Measurements from ENCODE around the gene TTC22.

Gene TTC22

GRCh38 chr1:54813485-54814125 is 12.5 kb upstream of the TTC22 start:
- Histone ChIP-seq H3K27me3 (ENCODE audit: control insufficient read depth in 1 of 2, insufficient read depth in 2 of 2, low read length in 2 of 2) (no peaks in the 10 kb centered on the region), H3K4me3 (ENCODE audit: low read depth in 1 of 2, low read length in 2 of 2) (no peak overlapping the region), H3K4me1 (ENCODE audit: insufficient read depth, low read length) (no peaks in the 10 kb centered on the region), H3K9ac (ENCODE audit: low read length) (no peak overlapping the region), H3K36me3 (ENCODE audit: insufficient read depth, low read length) (no peaks in the 10 kb centered on the region), H3K27ac (ENCODE audit: low read depth, low read length) (no peak overlapping the region), H3K9me3 (ENCODE audit: low read length) (no peaks in the 10 kb centered on the region)

GRCh38 chr1:54812801-54813484 is 11.8 kb upstream of the TTC22 start:
- Histone ChIP-seq H3K9me3 (ENCODE audit: low read length) (no peaks in the 10 kb centered on the region), H3K27me3 (ENCODE audit: control insufficient read depth in 1 of 2, insufficient read depth in 2 of 2, low read length in 2 of 2) (no peaks in the 10 kb centered on the region), H3K9ac (ENCODE audit: low read length) (no peak overlapping the region), H3K36me3 (ENCODE audit: insufficient read depth, low read length) (no peaks in the 10 kb centered on the region), H3K4me1 (ENCODE audit: insufficient read depth, low read length) (no peaks in the 10 kb centered on the region), H3K27ac (ENCODE audit: low read depth, low read length) (no peak overlapping the region), H3K4me3 (ENCODE audit: low read depth in 1 of 2, low read length in 2 of 2) (no peak overlapping the region)

DNA sequence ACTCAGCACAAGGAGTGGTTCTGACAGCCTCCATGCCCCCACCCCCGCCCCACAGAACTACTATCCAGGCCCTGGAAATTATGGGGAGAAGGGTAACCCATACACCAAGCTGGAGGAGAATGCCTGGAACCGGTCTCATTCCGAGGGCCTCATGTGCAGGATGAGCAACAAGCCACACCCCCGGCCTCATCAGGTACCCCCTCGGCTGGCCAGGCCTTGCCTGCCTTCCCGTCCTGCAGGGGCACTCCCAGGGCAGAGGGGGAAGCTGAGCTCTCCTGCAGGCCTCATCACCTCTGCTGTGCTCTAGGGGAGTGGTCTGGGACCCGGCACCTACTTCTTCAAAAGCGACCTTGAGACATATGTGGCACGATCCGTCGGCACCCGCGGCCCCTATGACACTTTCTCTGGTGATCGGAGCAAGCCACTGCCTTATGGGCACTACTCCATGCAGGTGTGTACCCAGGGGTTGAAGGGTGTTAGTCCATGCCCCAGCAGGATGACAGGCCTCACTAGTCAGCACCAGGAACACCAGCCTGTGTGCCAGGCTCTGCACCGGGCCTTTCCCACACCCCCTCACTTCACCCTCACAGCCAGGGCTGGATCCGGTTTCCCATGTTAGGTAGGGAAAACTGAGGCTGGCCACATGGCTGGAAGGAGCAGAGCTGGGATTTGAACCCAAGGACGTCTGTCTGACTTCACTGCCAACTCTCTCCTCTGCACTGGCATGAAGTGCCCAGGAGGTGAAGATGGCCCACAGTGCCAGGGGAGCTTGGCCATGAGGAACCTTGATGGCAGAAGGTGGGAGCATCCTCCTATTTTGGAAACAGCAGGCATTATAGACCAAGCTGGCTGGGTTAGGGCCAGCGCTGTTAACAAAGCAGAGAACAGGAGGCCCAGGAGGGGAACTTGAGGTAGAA is 10.9 kb upstream of the TTC22 start:
- Histone ChIP-seq H3K9ac (ENCODE audit: low read length) (no peak overlapping the region), H3K27ac (ENCODE audit: low read depth, low read length) (no peak overlapping the region), H3K4me3 (ENCODE audit: low read depth in 1 of 2, low read length in 2 of 2) (no peak overlapping the region), H3K4me1 (ENCODE audit: insufficient read depth, low read length) (no peaks in the 10 kb centered on the region), H3K9me3 (ENCODE audit: low read length) (no peaks in the 10 kb centered on the region), H3K27me3 (ENCODE audit: control insufficient read depth in 1 of 2, insufficient read depth in 2 of 2, low read length in 2 of 2) (no peaks in the 10 kb centered on the region), H3K36me3 (ENCODE audit: insufficient read depth, low read length) (no peaks in the 10 kb centered on the region)

DNA sequence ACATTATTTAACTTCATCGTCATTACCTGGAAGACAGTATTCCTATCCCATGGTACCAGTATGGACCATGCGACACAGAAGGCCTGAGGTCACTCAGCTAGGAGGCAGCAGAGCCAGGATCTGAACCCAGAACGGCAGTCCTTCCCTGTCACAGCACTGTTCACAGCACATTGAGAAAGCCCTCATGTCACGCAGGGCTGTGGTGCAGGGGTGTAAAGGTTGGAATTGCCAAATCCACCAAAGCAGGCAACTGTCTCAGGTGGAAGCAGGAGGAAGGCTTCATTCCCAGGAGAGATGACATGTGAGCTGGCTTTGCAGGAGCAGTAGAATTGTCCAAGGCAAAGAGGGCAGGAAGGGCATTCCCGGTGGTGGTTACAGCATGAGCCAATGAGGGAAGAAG is 9.9 kb upstream of the TTC22 start:
- Histone ChIP-seq H3K4me3 (ENCODE audit: low read depth in 1 of 2, low read length in 2 of 2) (no peak overlapping the region), H3K4me1 (ENCODE audit: insufficient read depth, low read length) (no peaks in the 10 kb centered on the region), H3K9me3 (ENCODE audit: low read length) (no peaks in the 10 kb centered on the region), H3K9ac (ENCODE audit: low read length) (no peak overlapping the region), H3K36me3 (ENCODE audit: insufficient read depth, low read length) (no peaks in the 10 kb centered on the region), H3K27ac (ENCODE audit: low read depth, low read length) (no peak overlapping the region), H3K27me3 (ENCODE audit: control insufficient read depth in 1 of 2, insufficient read depth in 2 of 2, low read length in 2 of 2) (no peaks in the 10 kb centered on the region)

DNA sequence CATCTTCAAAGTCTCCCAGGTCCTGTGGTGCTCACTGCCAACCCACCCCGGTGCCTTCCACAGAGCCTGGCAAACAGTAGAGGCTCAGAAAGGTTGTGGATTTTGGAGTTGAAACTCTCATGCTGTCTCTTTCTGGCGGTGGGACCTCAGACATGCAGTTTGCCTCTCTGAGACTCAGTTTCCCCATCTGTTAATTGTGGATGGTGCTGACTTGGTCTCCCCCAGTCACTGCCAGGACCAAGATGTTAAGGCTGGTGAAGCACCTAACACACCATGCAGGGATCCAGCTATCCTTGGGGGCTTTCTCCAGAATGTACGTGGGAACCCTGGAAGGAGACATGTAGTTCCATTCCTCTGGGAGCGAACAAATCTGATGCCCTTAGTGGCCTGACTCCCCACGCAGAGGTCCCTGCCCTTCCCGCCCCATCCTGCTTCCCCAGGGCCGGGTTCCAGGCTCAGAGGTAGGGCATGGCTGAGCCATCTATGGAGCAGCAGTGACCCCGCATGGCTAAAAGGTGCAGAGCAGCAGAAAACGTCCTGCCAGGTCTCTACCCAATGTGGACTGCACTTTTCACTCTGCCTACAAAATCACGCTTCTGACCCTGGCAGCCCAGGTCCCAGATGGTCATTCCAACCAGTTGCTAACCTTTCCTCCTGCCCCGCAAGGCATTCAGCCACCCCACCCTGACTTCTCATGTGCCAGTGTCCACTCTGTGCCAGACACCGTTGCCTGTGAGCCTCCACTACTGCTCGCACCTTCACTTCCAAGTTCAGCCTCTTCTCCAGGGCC is 9.2 kb upstream of the TTC22 start:
- Histone ChIP-seq H3K4me3 (ENCODE audit: low read depth in 1 of 2, low read length in 2 of 2) (no peak overlapping the region), H3K4me1 (ENCODE audit: insufficient read depth, low read length) (no peaks in the 10 kb centered on the region), H3K9ac (ENCODE audit: low read length) (no peak overlapping the region), H3K36me3 (ENCODE audit: insufficient read depth, low read length) (no peaks in the 10 kb centered on the region), H3K27me3 (ENCODE audit: control insufficient read depth in 1 of 2, insufficient read depth in 2 of 2, low read length in 2 of 2) (no peaks in the 10 kb centered on the region), H3K9me3 (ENCODE audit: low read length) (no peaks in the 10 kb centered on the region), H3K27ac (ENCODE audit: low read depth, low read length) (no peak overlapping the region)

- Histone ChIP-seq H3K27ac (ENCODE audit: low read depth, low read length) (no peak overlapping the region), H3K27me3 (ENCODE audit: control insufficient read depth in 1 of 2, insufficient read depth in 2 of 2, low read length in 2 of 2) (no peaks in the 10 kb centered on the region), H3K36me3 (ENCODE audit: insufficient read depth, low read length) (no peaks in the 10 kb centered on the region), H3K4me1 (ENCODE audit: insufficient read depth, low read length) (no peaks in the 10 kb centered on the region), H3K4me3 (ENCODE audit: low read depth in 1 of 2, low read length in 2 of 2) (no peak overlapping the region), H3K9me3 (ENCODE audit: low read length) (no peaks in the 10 kb centered on the region), H3K9ac (ENCODE audit: low read length) (no peak overlapping the region)
Measured at GRCh38 chr1:54809496-54810074, 8.5 kb upstream of the TTC22 start.

DNA sequence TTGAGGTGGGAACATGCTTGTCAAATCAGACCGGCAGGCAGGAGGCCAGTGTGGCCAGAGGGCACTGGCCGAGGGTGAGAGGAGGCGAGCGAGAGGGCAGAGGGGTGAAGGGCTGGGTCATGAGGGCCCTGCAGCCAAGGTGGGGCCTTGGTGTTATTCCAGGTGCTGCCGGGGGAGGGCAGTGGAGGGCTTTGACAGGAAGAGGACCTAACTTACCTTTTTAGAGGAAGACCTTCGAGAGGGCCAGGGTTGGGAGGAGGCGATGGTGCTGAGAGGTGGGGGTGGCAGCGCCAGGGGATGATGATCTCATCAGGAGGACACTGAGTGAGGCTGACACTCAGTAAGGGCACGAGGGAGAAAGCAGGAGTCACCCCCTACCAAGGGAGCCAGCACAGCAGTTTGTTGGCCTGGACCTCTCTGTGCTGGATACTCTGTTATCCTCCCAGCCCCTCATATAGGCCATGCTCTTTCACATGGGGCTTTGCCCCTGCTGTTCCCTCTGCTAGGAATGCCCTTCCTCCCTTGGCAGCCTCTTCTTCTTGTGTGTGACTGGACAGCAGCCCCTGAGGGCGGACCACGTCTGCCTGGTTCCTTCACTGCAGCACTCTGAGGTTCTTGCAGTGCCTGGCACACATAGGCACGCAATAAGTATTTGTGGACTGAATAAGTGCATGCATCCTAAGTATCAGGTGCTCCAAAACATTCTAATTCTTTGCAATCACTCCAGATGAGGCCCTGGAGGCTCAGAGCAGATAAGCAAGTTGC is 7.5 kb upstream of the TTC22 start:
- H3K27ac ChIP-seq (ENCODE audit: low read depth, low read length): no peak overlapping the region
- H3K4me3 ChIP-seq (ENCODE audit: low read depth in 1 of 2, low read length in 2 of 2): no peak overlapping the region

DNA sequence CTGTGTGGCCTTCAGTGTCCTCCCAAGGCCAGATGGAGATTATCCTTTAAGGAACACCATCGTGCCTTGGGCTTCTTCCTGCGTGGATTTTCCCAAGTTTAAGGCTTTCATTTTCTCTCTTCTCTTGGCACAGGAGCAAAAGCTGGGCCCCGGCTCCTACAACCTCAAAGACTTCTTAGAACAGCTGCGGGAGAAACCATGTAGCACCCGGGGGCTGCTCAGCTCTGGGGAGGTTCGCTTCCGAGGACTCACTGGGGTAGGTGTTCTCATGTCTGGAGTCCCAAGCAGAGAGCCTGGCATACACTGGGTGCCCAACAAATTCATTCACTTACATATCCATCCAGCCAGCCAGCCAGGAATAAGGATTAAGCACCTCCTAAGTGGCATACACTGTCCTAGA is 6.6 kb upstream of the TTC22 start:
- Histone ChIP-seq H3K27ac (ENCODE audit: low read depth, low read length) (no peak overlapping the region), H3K4me3 (ENCODE audit: low read depth in 1 of 2, low read length in 2 of 2) (no peak overlapping the region), H3K9ac (ENCODE audit: low read length) (no peak overlapping the region), H3K36me3 (ENCODE audit: insufficient read depth, low read length) (no peaks in the 10 kb centered on the region), H3K9me3 (ENCODE audit: low read length) (no peaks in the 10 kb centered on the region), H3K27me3 (ENCODE audit: control insufficient read depth in 1 of 2, insufficient read depth in 2 of 2, low read length in 2 of 2) (no peaks in the 10 kb centered on the region), H3K4me1 (ENCODE audit: insufficient read depth, low read length) (no peaks in the 10 kb centered on the region)

More for the DNA sequence above, 7.5 kb upstream of the TTC22 start:
- Histone ChIP-seq H3K27me3 (ENCODE audit: control insufficient read depth in 1 of 2, insufficient read depth in 2 of 2, low read length in 2 of 2) (no peaks in the 10 kb centered on the region), H3K36me3 (ENCODE audit: insufficient read depth, low read length) (no peaks in the 10 kb centered on the region), H3K9me3 (ENCODE audit: low read length) (no peaks in the 10 kb centered on the region), H3K9ac (ENCODE audit: low read length) (no peak overlapping the region), H3K4me1 (ENCODE audit: insufficient read depth, low read length) (no peaks in the 10 kb centered on the region)

GRCh38 chr1:54806931-54807611 is 5.9 kb upstream of the TTC22 start:
- H3K4me1 ChIP-seq (ENCODE audit: insufficient read depth, low read length): no peaks in the 10 kb centered on the region
- no peak overlapping the region for H3K27ac ChIP-seq (ENCODE audit: low read depth, low read length)
- no peaks in the 10 kb centered on the region for H3K9me3 ChIP-seq (ENCODE audit: low read length)
- H3K4me3 ChIP-seq (ENCODE audit: low read depth in 1 of 2, low read length in 2 of 2): no peak overlapping the region
- H3K9ac ChIP-seq (ENCODE audit: low read length): no peak overlapping the region
- H3K27me3 ChIP-seq (ENCODE audit: control insufficient read depth in 1 of 2, insufficient read depth in 2 of 2, low read length in 2 of 2): no peaks in the 10 kb centered on the region
- H3K36me3 ChIP-seq (ENCODE audit: insufficient read depth, low read length): no peaks in the 10 kb centered on the region

GRCh38 chr1:54805981-54806381 is 4.9 kb upstream of the TTC22 start:
- Histone ChIP-seq H3K9me3 (ENCODE audit: low read length) (no peaks in the 10 kb centered on the region), H3K4me1 (ENCODE audit: insufficient read depth, low read length) (peaks cover 10% of the 10 kb centered on the region), H3K4me3 (ENCODE audit: low read depth in 1 of 2, low read length in 2 of 2) (no peak overlapping the region), H3K27ac (ENCODE audit: low read depth, low read length) (no peak overlapping the region), H3K36me3 (ENCODE audit: insufficient read depth, low read length) (no peaks in the 10 kb centered on the region), H3K27me3 (ENCODE audit: control insufficient read depth in 1 of 2, insufficient read depth in 2 of 2, low read length in 2 of 2) (peaks cover 0 to 4% of the 10 kb centered on the region in 2 donors), H3K9ac (ENCODE audit: low read length) (no peak overlapping the region)
